SU-DHL-6 (cell line): ENCODE data around the gene SLC17A7.

Experiments
- H2AFZ ChIP-seq: fragments of 200-600 bp; sonication (generic); 2 replicates; pipeline ENCODE4 v1.6.1; 2014; ENCODE audit warnings: low read depth, mild to moderate bottlenecking, moderate library complexity, mixed read lengths, antibody characterized with exemption, low read length; ENCODE audit not compliant: severe bottlenecking
- H3F3A ChIP-seq: fragments of 200-600 bp; shearing (Covaris generic); 2 replicates; pipeline ENCODE4 v1.6.0; 2016; ENCODE audit warnings: antibody characterized with exemption, mild to moderate bottlenecking; ENCODE audit not compliant: insufficient read depth
- H3K27ac ChIP-seq: fragments of 200-600 bp; sonication (generic); 2 replicates; pipeline ENCODE4 v1.5.1; 2016; ENCODE audit warnings: low read depth, mild to moderate bottlenecking, low read length, moderate library complexity, mixed read lengths
- H3K27me3 ChIP-seq: fragments of 200-600 bp; sonication (generic), shearing (Covaris generic); 2 replicates; pipeline ENCODE4 v1.6.0; 2014; ENCODE audit warnings: mild to moderate bottlenecking, low read length
- H3K36me3 ChIP-seq: fragments of 200-600 bp; sonication (generic); 2 replicates; pipeline ENCODE4 v1.6.1; 2014; ENCODE audit warnings: mild to moderate bottlenecking, low read length, mixed read lengths
- H3K4me2 ChIP-seq: fragments of 300-600, 200-600 bp; shearing (Covaris generic), sonication (generic); 2 replicates; pipeline ENCODE4 v1.6.0; 2014; ENCODE audit warnings: low read length, low read depth, mild to moderate bottlenecking; ENCODE audit not compliant: poor library complexity, severe bottlenecking
- H3K4me3 ChIP-seq: fragments of 200-600 bp; sonication (generic); 2 replicates; pipeline ENCODE4 v1.5.1; 2014; ENCODE audit warnings: antibody characterized with exemption, low read length, mild to moderate bottlenecking, mixed read lengths; ENCODE audit not compliant: insufficient read depth, poor library complexity, severe bottlenecking
- H3K79me2 ChIP-seq: fragments of 200-600 bp; sonication (generic); 2 replicates; pipeline ENCODE4 v1.6.1; 2014; ENCODE audit warnings: mild to moderate bottlenecking, low read length, moderate library complexity; ENCODE audit not compliant: insufficient read depth
- H3K9ac ChIP-seq: fragments of 200-600 bp; sonication (generic); 2 replicates; pipeline ENCODE4 v1.7.0; 2014; ENCODE audit warnings: mild to moderate bottlenecking, low read length
- H3K9me2 ChIP-seq: fragments of 200-600 bp; sonication (generic); replicated peaks from 2 replicates; pipeline ENCODE4 v1.6.1; 2014; ENCODE audit warnings: low read length; ENCODE audit not compliant: insufficient read depth
- H3K9me3 ChIP-seq: fragments of 200-600 bp; sonication (generic); 2 replicates; pipeline ENCODE4 v1.6.1; 2014; ENCODE audit warnings: low read length, mixed read lengths; ENCODE audit not compliant: insufficient read depth
- H4K20me1 ChIP-seq: fragments of 200-600 bp; sonication (generic); 2 replicates; pipeline ENCODE4 v1.6.1; 2014; ENCODE audit warnings: low read depth, mild to moderate bottlenecking, antibody characterized with exemption, low read length, moderate library complexity, mixed read lengths
- CTCF ChIP-seq: fragments of 200-600 bp; sonication (generic); IDR thresholded peaks from one replicate; pipeline ENCODE4 v1.5.1; 2017; ENCODE audit warnings: antibody characterized with exemption, mild to moderate bottlenecking, low read length, moderate library complexity; ENCODE audit not compliant: insufficient read depth, poor library complexity, severe bottlenecking
- EZH2phosphoT487 ChIP-seq: fragments of 200-600 bp; sonication (generic), shearing (Covaris generic); conservative IDR thresholded peaks from 2 replicates; pipeline ENCODE4 v1.6.1; 2018; ENCODE audit warnings: mild to moderate bottlenecking, antibody characterized with exemption, low read length, moderate library complexity, mixed read lengths

Gene SLC17A7

GRCh38 chr19:49411681-49412326, 29.5 kb downstream of the SLC17A7 start:
- Histone ChIP-seq H3K36me3 (no peaks in the 10 kb centered on the region), H2AFZ (no peak overlapping the region), H3K9ac (no peak overlapping the region), H3K27me3 (no peaks in the 10 kb centered on the region), H4K20me1 (no peaks in the 10 kb centered on the region), H3K79me2 (no peaks in the 10 kb centered on the region), H3K27ac (no peak overlapping the region), H3K4me3 (no peak overlapping the region), H3F3A (no peaks in the 10 kb centered on the region), H3K9me3 (no peaks in the 10 kb centered on the region), H3K9me2 (no peaks in the 10 kb centered on the region), H3K4me2 (no peak overlapping the region)
- no peak for TF ChIP-seq CTCF
- TF ChIP-seq EZH2phosphoT487: no peak

- TF ChIP-seq EZH2phosphoT487 (no peak), CTCF (no peak)
- Histone ChIP-seq H3K36me3 (no peaks in the 10 kb centered on the region), H3K9me2 (no peaks in the 10 kb centered on the region), H3K79me2 (no peaks in the 10 kb centered on the region), H3K4me2 (peak overlapping the region; percentile 24), H3K27me3 (no peaks in the 10 kb centered on the region), H3K4me3 (no peak overlapping the region), H2AFZ (no peak overlapping the region), H3F3A (no peaks in the 10 kb centered on the region), H3K9me3 (no peaks in the 10 kb centered on the region), H3K9ac (no peak overlapping the region), H4K20me1 (no peaks in the 10 kb centered on the region), H3K27ac (no peak overlapping the region)
Measured at GRCh38 chr19:49409441-49410029, 31.8 kb downstream of the SLC17A7 start.

GRCh38 chr19:49408816-49409440, 32.4 kb downstream of the SLC17A7 start:
- H3K4me3 ChIP-seq: no peak overlapping the region

More at GRCh38 chr19:49408816-49409440, 32.4 kb downstream of the SLC17A7 start:
- H2AFZ ChIP-seq: no peak overlapping the region
- TF ChIP-seq EZH2phosphoT487 (no peak), CTCF (no peak)
- H3K9me2 ChIP-seq: no peaks in the 10 kb centered on the region
- no peaks in the 10 kb centered on the region for H3K27me3 ChIP-seq
- H3K9me3 ChIP-seq: no peaks in the 10 kb centered on the region
- H3K9ac ChIP-seq: no peak overlapping the region
- no peaks in the 10 kb centered on the region for H3K79me2 ChIP-seq
- no peak overlapping the region for H3K27ac ChIP-seq
- H4K20me1 ChIP-seq: no peaks in the 10 kb centered on the region
- H3K4me2 ChIP-seq: peak overlapping the region; percentile 24
- H3F3A ChIP-seq: no peaks in the 10 kb centered on the region
- no peaks in the 10 kb centered on the region for H3K36me3 ChIP-seq
